Ishikawa (cell line): Measurements from ENCODE around the gene PRKN.

Experiments
- CEBPB ChIP-seq: IDR thresholded peaks from 2 replicates; pipeline ENCODE4 v1.6.1; 2012
- CREB1 ChIP-seq: IDR thresholded peaks from 2 replicates; pipeline ENCODE4 v1.6.1; 2012; ENCODE audit warnings: low read depth
- EGR1 ChIP-seq: IDR thresholded peaks from 2 replicates; pipeline ENCODE4 v1.6.1; 2012
- EP300 ChIP-seq: IDR thresholded peaks from 2 replicates; pipeline ENCODE4 v1.6.1; 2012; ENCODE audit warnings: borderline replicate concordance
- FOXM1 ChIP-seq: IDR thresholded peaks from 2 replicates; pipeline ENCODE4 v1.6.1; 2012; ENCODE audit warnings: low read depth, borderline replicate concordance
- MAX ChIP-seq: IDR thresholded peaks from 2 replicates; pipeline ENCODE4 v1.6.1; 2012
- NFIC ChIP-seq: IDR thresholded peaks from 2 replicates; pipeline ENCODE4 v1.6.1; 2012
- RAD21 ChIP-seq: IDR thresholded peaks from 2 replicates; pipeline ENCODE4 v1.6.1; 2012; ENCODE audit warnings: low read depth
- TAF1 ChIP-seq: IDR thresholded peaks from 2 replicates; pipeline ENCODE4 v1.6.1; 2012; ENCODE audit warnings: low read depth, mild to moderate bottlenecking
- TCF12 ChIP-seq: IDR thresholded peaks from 2 replicates; pipeline ENCODE4 v1.6.1; 2012; ENCODE audit warnings: low read depth
- TEAD4 ChIP-seq: IDR thresholded peaks from 2 replicates; pipeline ENCODE4 v1.6.1; 2012
- YY1 ChIP-seq: IDR thresholded peaks from 2 replicates; pipeline ENCODE4 v1.6.1; 2012; ENCODE audit warnings: low read depth
- ZBTB7A ChIP-seq: IDR thresholded peaks from 2 replicates; pipeline ENCODE4 v1.6.1; 2012; ENCODE audit warnings: low read depth
- TF ChIP-seq, protein P1 (sequence below): IDR thresholded peaks from 2 replicates; pipeline ENCODE4 v1.6.1; 2012; ENCODE audit warnings: low read depth, mild to moderate bottlenecking
- TF ChIP-seq, protein P2 (sequence below): IDR thresholded peaks from 2 replicates; pipeline ENCODE4 v1.6.1; 2012

Gene PRKN

DNA sequence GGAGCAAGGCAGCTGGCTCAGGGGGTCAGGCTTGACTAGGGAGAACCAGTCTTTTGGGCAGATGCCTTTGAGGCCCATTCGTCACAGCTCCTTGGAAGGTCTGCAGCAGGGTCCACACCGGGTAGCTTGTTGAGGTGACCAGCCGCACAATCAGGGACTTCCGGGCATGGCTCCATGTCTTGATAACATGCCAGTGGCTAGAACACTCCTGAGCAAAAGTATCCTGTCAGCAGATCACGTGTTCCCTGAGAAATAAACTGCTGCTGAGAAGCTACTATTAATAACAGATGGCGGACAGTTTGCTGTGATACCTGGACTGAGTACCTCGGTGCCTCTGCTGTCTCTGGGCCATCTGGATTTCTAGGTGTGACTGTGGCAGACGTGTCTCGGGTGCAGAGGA is 235.9 kb downstream of the PRKN start:
- no peak for TF ChIP-seq ZBTB7A
- no peak for TF ChIP-seq TCF12
- no peak for TF ChIP-seq TEAD4
- TF ChIP-seq, protein P1, sequence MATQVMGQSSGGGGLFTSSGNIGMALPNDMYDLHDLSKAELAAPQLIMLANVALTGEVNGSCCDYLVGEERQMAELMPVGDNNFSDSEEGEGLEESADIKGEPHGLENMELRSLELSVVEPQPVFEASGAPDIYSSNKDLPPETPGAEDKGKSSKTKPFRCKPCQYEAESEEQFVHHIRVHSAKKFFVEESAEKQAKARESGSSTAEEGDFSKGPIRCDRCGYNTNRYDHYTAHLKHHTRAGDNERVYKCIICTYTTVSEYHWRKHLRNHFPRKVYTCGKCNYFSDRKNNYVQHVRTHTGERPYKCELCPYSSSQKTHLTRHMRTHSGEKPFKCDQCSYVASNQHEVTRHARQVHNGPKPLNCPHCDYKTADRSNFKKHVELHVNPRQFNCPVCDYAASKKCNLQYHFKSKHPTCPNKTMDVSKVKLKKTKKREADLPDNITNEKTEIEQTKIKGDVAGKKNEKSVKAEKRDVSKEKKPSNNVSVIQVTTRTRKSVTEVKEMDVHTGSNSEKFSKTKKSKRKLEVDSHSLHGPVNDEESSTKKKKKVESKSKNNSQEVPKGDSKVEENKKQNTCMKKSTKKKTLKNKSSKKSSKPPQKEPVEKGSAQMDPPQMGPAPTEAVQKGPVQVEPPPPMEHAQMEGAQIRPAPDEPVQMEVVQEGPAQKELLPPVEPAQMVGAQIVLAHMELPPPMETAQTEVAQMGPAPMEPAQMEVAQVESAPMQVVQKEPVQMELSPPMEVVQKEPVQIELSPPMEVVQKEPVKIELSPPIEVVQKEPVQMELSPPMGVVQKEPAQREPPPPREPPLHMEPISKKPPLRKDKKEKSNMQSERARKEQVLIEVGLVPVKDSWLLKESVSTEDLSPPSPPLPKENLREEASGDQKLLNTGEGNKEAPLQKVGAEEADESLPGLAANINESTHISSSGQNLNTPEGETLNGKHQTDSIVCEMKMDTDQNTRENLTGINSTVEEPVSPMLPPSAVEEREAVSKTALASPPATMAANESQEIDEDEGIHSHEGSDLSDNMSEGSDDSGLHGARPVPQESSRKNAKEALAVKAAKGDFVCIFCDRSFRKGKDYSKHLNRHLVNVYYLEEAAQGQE = no peak
- no peak for TF ChIP-seq NFIC
- no peak for TF ChIP-seq YY1
- TF ChIP-seq, protein P2, sequence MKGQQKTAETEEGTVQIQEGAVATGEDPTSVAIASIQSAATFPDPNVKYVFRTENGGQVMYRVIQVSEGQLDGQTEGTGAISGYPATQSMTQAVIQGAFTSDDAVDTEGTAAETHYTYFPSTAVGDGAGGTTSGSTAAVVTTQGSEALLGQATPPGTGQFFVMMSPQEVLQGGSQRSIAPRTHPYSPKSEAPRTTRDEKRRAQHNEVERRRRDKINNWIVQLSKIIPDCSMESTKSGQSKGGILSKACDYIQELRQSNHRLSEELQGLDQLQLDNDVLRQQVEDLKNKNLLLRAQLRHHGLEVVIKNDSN = no peak

- TF ChIP-seq EP300 = no peak
- TF ChIP-seq MAX = no peak
- TF ChIP-seq EGR1 = no peak
- no peak for TF ChIP-seq CEBPB
- no peak for TF ChIP-seq TEAD4
- TF ChIP-seq, protein P1 = no peak
- no peak for TF ChIP-seq YY1
- TF ChIP-seq, protein P2 = no peak
- TF ChIP-seq CREB1 = no peak
- no peak for TF ChIP-seq RAD21
- no peak for TF ChIP-seq TCF12
- TF ChIP-seq FOXM1 = no peak
- no peak for TF ChIP-seq NFIC
- no peak for TF ChIP-seq ZBTB7A
- no peak for TF ChIP-seq TAF1
These were observed 238.2 kb downstream of the PRKN start for GRCh38 chr6:162489101-162489976.

- TF ChIP-seq, protein P1 = no peak
- TF ChIP-seq CREB1 (no peak), EP300 (no peak), MAX (no peak), YY1 (no peak), RAD21 (no peak), TEAD4 (no peak)
- TF ChIP-seq, protein P2 = no peak
These were observed 239.1 kb downstream of the PRKN start for GRCh38 chr6:162488444-162488843.

DNA sequence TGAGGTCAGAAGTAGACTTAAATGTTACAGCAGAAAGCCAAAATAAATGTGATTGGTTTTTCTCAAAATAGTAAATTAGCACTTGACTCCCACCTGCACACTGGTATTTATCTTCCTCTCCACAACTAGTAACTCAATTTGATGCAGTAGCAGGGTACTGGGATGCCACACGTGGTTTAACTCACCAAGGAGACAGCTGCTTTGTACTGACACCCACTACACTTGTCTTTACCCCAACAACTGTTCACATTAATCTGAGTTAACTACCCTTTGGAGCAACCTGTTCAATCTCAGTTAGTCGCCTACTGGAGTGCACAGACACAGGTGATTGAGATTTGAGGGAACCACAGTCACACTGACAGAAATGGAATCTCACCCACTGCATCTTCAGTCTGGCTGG is 242.1 kb downstream of the PRKN start:
- TF ChIP-seq MAX = no peak
- TF ChIP-seq, protein P2 = no peak
- TF ChIP-seq, protein P1 = no peak
- no peak for TF ChIP-seq TCF12
- no peak for TF ChIP-seq EP300
- TF ChIP-seq NFIC = no peak
- TF ChIP-seq TAF1 = no peak
- no peak for TF ChIP-seq RAD21
- TF ChIP-seq TEAD4 = no peak
- TF ChIP-seq ZBTB7A = no peak
- TF ChIP-seq YY1 = no peak
- TF ChIP-seq EGR1 = no peak
- no peak for TF ChIP-seq CEBPB
- no peak for TF ChIP-seq CREB1
- no peak for TF ChIP-seq FOXM1
